Measurements from ENCODE around the gene SRI. TPM values are rescaled to one million over a fixed set of nuclear protein-coding genes. Genes with fewer than 3 reads are reported as not detected.
"Not testable (repeated sequence)": the region's sequence is repeated elsewhere in the genome, so short reads cannot be mapped to it uniquely, and the experiment has no call there.

The SRI gene
- total RNA-seq, 1 experiment from 2014 or later: 136 TPM

DNA sequence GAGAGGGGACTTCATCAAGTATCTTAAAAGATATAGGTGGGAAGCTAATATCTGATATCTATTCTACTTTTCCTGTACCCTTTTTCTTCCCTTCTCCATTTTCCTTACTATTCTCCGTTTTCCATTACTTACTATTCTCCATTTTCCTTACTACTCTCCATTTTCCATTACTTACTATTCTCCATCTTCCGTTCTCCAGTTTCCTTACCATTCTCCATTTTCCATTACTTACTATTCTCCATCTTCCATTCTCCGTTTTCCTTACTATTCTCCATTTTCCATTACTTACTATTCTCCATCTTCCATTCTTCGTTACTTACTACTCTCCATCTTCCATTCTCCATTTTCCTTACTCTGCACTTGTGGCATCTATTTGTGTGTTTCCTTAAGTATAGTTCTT, 47.6 kb upstream of the SRI start:
- Histone ChIP-seq H3K4me2 (ENCODE audit: insufficient read depth, insufficient read length, low read length) (no peak overlapping the region), H4K8ac (replicated peaks; ENCODE audit: insufficient read length, low read depth, low read length) (no peak overlapping the region), H3K9ac (ENCODE audit: extremely low read depth, insufficient read length, low read length) (no peak overlapping the region), H2BK5ac (ENCODE audit: insufficient read length, low read length) (no peak overlapping the region), H3K23ac (ENCODE audit: insufficient read length, low read depth, low read length) (no peak overlapping the region), H3T11ph (ENCODE audit: low read length) (no peak overlapping the region), H3K14ac (ENCODE audit: insufficient read depth, low read length) (no peak overlapping the region), H3K79me1 (ENCODE audit: insufficient read depth, low read depth, low read length, poor library complexity, severe bottlenecking) (no peaks in the 10 kb centered on the region), H2BK20ac (ENCODE audit: low read depth, low read length, poor library complexity, severe bottlenecking) (no peak overlapping the region), H2BK12ac (ENCODE audit: insufficient read length, low read depth, low read length) (no peak overlapping the region), H3K4ac (ENCODE audit: low read depth, low read length) (no peak overlapping the region), H2AK5ac (ENCODE audit: insufficient read length, low read length) (no peak overlapping the region), H3K9me3 (ENCODE audit: control insufficient read depth, low read depth, low read length) (no peaks in the 10 kb centered on the region), H3K27me3 (ENCODE audit: insufficient read depth, low read length) (no peaks in the 10 kb centered on the region), H2BK15ac (ENCODE audit: low read depth, low read length) (no peak overlapping the region), H3K27ac (ENCODE audit: insufficient read length, low read depth, low read length) (no peak overlapping the region), H3K18ac (ENCODE audit: insufficient read length, low read depth, low read length) (no peak overlapping the region), H4K91ac (ENCODE audit: insufficient read length, low read depth, low read length) (no peak overlapping the region), H3K79me2 (ENCODE audit: insufficient read depth, low read length) (no peaks in the 10 kb centered on the region), H3K56ac (ENCODE audit: insufficient read length, low read depth, low read length) (no peak overlapping the region), H2BK120ac (ENCODE audit: low read depth, low read length, poor library complexity, severe bottlenecking) (no peak overlapping the region), H3K23me2 (ENCODE audit: insufficient read length, low read depth, low read length, poor library complexity, severe bottlenecking) (no peaks in the 10 kb centered on the region), H4K20me1 (ENCODE audit: control insufficient read depth, insufficient read depth, insufficient read length) (no peaks in the 10 kb centered on the region), H2AFZ (ENCODE audit: low read length) (no peak overlapping the region), H3K4me1 (ENCODE audit: insufficient read depth, low read length) (no peaks in the 10 kb centered on the region), H4K5ac (ENCODE audit: insufficient read length, low read depth, low read length) (no peak overlapping the region)
- Mint-ChIP-seq H3K4me3 (no peak overlapping the region), H3K27ac (no peak overlapping the region), H3K36me3 (ENCODE audit: insufficient read depth in 1 of 3, low read depth in 3 of 3) (peaks cover 4 to 6% (median 4%) of the 10 kb centered on the region in 3 experiments; a peak in 5 of 7 replicates), H3K27me3 (ENCODE audit: low read depth) (no peaks in the 10 kb centered on the region), H3K4me1 (no peaks in the 10 kb centered on the region), H3K9me3 (peaks cover 8 to 9% of the 10 kb centered on the region in 2 experiments)
- 100% methylated on average over 4 of the region's 4 CpGs for WGBS (ENCODE audit: extremely low coverage, insufficient read length, low lambda C conversion rate)
- TF ChIP-seq, protein P1, sequence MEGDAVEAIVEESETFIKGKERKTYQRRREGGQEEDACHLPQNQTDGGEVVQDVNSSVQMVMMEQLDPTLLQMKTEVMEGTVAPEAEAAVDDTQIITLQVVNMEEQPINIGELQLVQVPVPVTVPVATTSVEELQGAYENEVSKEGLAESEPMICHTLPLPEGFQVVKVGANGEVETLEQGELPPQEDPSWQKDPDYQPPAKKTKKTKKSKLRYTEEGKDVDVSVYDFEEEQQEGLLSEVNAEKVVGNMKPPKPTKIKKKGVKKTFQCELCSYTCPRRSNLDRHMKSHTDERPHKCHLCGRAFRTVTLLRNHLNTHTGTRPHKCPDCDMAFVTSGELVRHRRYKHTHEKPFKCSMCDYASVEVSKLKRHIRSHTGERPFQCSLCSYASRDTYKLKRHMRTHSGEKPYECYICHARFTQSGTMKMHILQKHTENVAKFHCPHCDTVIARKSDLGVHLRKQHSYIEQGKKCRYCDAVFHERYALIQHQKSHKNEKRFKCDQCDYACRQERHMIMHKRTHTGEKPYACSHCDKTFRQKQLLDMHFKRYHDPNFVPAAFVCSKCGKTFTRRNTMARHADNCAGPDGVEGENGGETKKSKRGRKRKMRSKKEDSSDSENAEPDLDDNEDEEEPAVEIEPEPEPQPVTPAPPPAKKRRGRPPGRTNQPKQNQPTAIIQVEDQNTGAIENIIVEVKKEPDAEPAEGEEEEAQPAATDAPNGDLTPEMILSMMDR (conservative IDR thresholded peaks at IDR 0.05): no peak
- DNase-seq: no peak

DNA sequence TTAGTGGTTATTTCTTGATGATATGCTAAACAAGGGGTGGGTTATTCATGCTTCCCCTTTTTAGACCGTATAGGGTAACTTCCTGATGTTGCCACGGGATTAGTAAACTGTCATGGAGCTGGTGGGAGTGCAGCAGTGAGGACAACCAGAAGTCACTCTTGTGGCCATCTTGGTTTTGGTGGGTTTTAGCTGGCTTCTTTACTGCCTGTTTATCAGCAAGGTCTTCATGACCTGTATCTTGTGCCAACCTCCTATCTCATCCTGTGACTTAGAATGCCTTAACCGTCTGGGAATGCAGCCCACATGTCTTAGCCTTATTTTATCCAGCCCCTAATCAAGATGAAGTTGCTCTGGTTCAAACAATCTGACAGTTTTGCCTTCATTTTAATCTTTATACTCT, 45.1 kb upstream of the SRI start:
- not testable (repeated sequence) for DNase-seq; H3K79me2 ChIP-seq (ENCODE audit: insufficient read depth, low read length); H2AFZ ChIP-seq (ENCODE audit: low read length); H3K14ac ChIP-seq (ENCODE audit: insufficient read depth, low read length); H3K4me1 Mint-ChIP-seq; H3K27me3 ChIP-seq (ENCODE audit: insufficient read depth, low read length); H3K27ac Mint-ChIP-seq; H2BK20ac ChIP-seq (ENCODE audit: low read depth, low read length, poor library complexity, severe bottlenecking); H3K4me3 Mint-ChIP-seq; H3K4ac ChIP-seq (ENCODE audit: low read depth, low read length); H4K8ac ChIP-seq (replicated peaks; ENCODE audit: insufficient read length, low read depth, low read length); H3K18ac ChIP-seq (ENCODE audit: insufficient read length, low read depth, low read length); H3K27ac ChIP-seq (ENCODE audit: insufficient read length, low read depth, low read length); H3K23me2 ChIP-seq (ENCODE audit: insufficient read length, low read depth, low read length, poor library complexity, severe bottlenecking); H3K23ac ChIP-seq (ENCODE audit: insufficient read length, low read depth, low read length); H3K56ac ChIP-seq (ENCODE audit: insufficient read length, low read depth, low read length); H3K9ac ChIP-seq (ENCODE audit: extremely low read depth, insufficient read length, low read length); H3K79me1 ChIP-seq (ENCODE audit: insufficient read depth, low read depth, low read length, poor library complexity, severe bottlenecking); H3K9me3 Mint-ChIP-seq; H3T11ph ChIP-seq (ENCODE audit: low read length); H4K20me1 ChIP-seq (ENCODE audit: control insufficient read depth, insufficient read depth, insufficient read length); H3K4me1 ChIP-seq (ENCODE audit: insufficient read depth, low read length); H3K4me2 ChIP-seq (ENCODE audit: insufficient read depth, insufficient read length, low read length); H2BK5ac ChIP-seq (ENCODE audit: insufficient read length, low read length); H3K36me3 Mint-ChIP-seq (ENCODE audit: insufficient read depth in 1 of 3, low read depth in 3 of 3); H2BK15ac ChIP-seq (ENCODE audit: low read depth, low read length); H2BK12ac ChIP-seq (ENCODE audit: insufficient read length, low read depth, low read length); H4K91ac ChIP-seq (ENCODE audit: insufficient read length, low read depth, low read length); H2BK120ac ChIP-seq (ENCODE audit: low read depth, low read length, poor library complexity, severe bottlenecking); H3K27me3 Mint-ChIP-seq (ENCODE audit: low read depth); H2AK5ac ChIP-seq (ENCODE audit: insufficient read length, low read length); H4K5ac ChIP-seq (ENCODE audit: insufficient read length, low read depth, low read length); H3K9me3 ChIP-seq (ENCODE audit: control insufficient read depth, low read depth, low read length)
- WGBS (ENCODE audit: extremely low coverage, insufficient read length, low lambda C conversion rate): no CpG with 5 or more reads among the region's 3 CpGs
